Smooth muscle cell (in vitro differentiated cells): ENCODE data around the gene AK5. TPM values are rescaled to one million over a fixed set of nuclear protein-coding genes. Genes with fewer than 3 reads are reported as not detected.

Experiments
- DNase-seq: peaks from one replicate; lab custom pipeline; 2025; ENCODE audit not compliant: unreplicated experiment; lab: John Stamatoyannopoulos, UW
- H2AFZ ChIP-seq: fragments of 200-600 bp; sonication (generic); 2 replicates; pipeline ENCODE4 v1.6.0; 2016; ENCODE audit warnings: antibody characterized with exemption, low read depth, mild to moderate bottlenecking
- H3F3A ChIP-seq: fragments of 200-600 bp; sonication (generic); 2 replicates; pipeline ENCODE4 v1.6.0; 2017; ENCODE audit warnings: antibody characterized with exemption, low read depth
- H3K27ac ChIP-seq: fragments of 200-600 bp; sonication (generic); 2 replicates; pipeline ENCODE4 v1.5.1; 2016; ENCODE audit warnings: low read depth, mild to moderate bottlenecking
- H3K27me3 ChIP-seq: fragments of 200-600 bp; sonication (generic); 2 replicates; pipeline ENCODE4 v1.6.1; 2016; ENCODE audit warnings: low read depth, mild to moderate bottlenecking
- H3K36me3 ChIP-seq: fragments of 200-600 bp; sonication (generic); 2 replicates; pipeline ENCODE4 v1.5.1; 2016; ENCODE audit warnings: low read depth
- H3K4me1 ChIP-seq: fragments of 200-600 bp; sonication (generic); 2 replicates; pipeline ENCODE4 v1.5.1; 2016; ENCODE audit warnings: low read depth
- H3K4me2 ChIP-seq: fragments of 200-600 bp; sonication (generic); 2 replicates; pipeline ENCODE4 v1.6.0; 2016; ENCODE audit warnings: mild to moderate bottlenecking
- H3K4me3 ChIP-seq: fragments of 200-600 bp; sonication (generic); 2 replicates; pipeline ENCODE4 v1.5.1; 2016; ENCODE audit warnings: mild to moderate bottlenecking
- H3K79me2 ChIP-seq: fragments of 200-600 bp; sonication (generic); 2 replicates; pipeline ENCODE4 v1.6.0; 2016; ENCODE audit warnings: low read depth, mild to moderate bottlenecking
- H3K9ac ChIP-seq: fragments of 200-600 bp; sonication (generic); 2 replicates; pipeline ENCODE4 v1.6.0; 2016; ENCODE audit warnings: low read depth
- H3K9me3 ChIP-seq: fragments of 200-600 bp; sonication (generic); replicated peaks from 2 replicates; pipeline ENCODE4 v1.5.1; 2016; ENCODE audit warnings: low read depth
- H4K20me1 ChIP-seq: fragments of 200-600 bp; sonication (generic); 2 replicates; pipeline ENCODE4 v1.6.0; 2016; ENCODE audit warnings: low read depth
- WGBS: methylation state at CpG from one replicate; pipeline ENCODE4 v1.1.7; 2016; ENCODE audit warnings: low lambda C conversion rate; 5-methylcytosine and 5-hydroxymethylcytosine counted together
- polyA plus RNA-seq: library from polyadenylated mRNA; unstranded; fragments of >200 nt; fragmentation: Nextera tagmentation; extraction: Ambion mirVana; gene quantifications from 2 replicates; pipeline ENCODE4 v1.2.1, GENCODE V29; 2016
- total RNA-seq: library from RNA; depleted of rRNA; stranded (reverse); fragments of >200 nt; gene quantifications from 2 replicates; pipeline ENCODE4 v1.2.3, GENCODE V29; 2014
- TF ChIP-seq, protein P1 (sequence below): fragments of 200-600 bp; sonication (generic); IDR thresholded peaks from 2 replicates; pipeline ENCODE4 v1.5.1; 2017; ENCODE audit warnings: borderline replicate concordance, mild to moderate bottlenecking, antibody characterized with exemption; ENCODE audit not compliant: insufficient read depth, poor library complexity, severe bottlenecking

Gene AK5
- total and polyA plus RNA-seq, 2 experiments from 2014 or later = 0.43 TPM; not detected in 1

DNA sequence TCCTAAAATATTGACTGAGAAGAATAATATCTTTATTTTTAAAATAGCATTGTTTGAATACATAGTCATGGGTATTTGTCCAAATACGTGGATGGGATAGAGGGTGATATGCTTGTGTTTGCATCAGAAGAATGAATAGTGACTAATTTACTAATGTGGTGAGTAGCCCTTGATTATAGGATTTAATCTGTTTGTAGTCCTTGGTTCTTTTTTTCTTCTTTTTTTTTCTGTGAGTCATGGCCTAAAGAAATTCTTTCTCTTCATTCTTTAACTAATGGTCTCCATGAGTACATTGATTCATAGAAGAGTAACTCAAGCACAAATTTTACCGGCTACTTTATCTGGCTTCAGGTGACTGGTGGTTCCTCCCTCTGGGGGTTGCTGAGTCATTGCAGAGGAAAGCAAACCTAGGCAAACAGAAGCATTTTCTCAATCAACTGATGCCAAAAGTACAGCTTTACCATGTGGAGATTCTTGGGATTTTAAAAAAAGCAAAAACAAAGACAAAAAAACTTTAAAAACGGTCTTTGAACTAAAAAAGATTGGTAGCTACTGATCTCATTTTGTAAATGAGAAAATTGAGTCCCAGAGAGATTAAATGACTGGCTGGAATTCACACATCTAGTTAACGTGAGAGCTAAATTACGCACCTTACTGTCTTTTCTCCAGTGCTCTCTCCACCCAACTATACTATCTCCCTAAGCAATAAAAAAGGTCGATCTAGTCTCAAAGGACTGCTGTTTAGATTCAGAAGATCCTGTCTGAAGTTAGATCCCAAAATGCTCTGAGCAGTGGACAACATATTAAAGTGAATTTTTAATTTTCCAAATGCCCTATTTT, 40.5 kb downstream of the AK5 start:
- TF ChIP-seq, protein P1, sequence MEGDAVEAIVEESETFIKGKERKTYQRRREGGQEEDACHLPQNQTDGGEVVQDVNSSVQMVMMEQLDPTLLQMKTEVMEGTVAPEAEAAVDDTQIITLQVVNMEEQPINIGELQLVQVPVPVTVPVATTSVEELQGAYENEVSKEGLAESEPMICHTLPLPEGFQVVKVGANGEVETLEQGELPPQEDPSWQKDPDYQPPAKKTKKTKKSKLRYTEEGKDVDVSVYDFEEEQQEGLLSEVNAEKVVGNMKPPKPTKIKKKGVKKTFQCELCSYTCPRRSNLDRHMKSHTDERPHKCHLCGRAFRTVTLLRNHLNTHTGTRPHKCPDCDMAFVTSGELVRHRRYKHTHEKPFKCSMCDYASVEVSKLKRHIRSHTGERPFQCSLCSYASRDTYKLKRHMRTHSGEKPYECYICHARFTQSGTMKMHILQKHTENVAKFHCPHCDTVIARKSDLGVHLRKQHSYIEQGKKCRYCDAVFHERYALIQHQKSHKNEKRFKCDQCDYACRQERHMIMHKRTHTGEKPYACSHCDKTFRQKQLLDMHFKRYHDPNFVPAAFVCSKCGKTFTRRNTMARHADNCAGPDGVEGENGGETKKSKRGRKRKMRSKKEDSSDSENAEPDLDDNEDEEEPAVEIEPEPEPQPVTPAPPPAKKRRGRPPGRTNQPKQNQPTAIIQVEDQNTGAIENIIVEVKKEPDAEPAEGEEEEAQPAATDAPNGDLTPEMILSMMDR = no peak
- Histone ChIP-seq H3K9ac (no peak overlapping the region), H3K4me1 (peaks cover 7% of the 10 kb centered on the region), H4K20me1 (no peaks in the 10 kb centered on the region), H3K4me3 (no peak overlapping the region), H3K27me3 (no peaks in the 10 kb centered on the region), H3K79me2 (no peaks in the 10 kb centered on the region), H3F3A (no peaks in the 10 kb centered on the region), H3K27ac (peak overlapping the region; percentile 74), H3K9me3 (no peaks in the 10 kb centered on the region), H3K4me2 (peak overlapping the region; percentile 48), H2AFZ (no peak overlapping the region), H3K36me3 (no peaks in the 10 kb centered on the region)
- no peak for DNase-seq
- 37% methylated on average over 6 of the region's 6 CpGs for WGBS

DNA sequence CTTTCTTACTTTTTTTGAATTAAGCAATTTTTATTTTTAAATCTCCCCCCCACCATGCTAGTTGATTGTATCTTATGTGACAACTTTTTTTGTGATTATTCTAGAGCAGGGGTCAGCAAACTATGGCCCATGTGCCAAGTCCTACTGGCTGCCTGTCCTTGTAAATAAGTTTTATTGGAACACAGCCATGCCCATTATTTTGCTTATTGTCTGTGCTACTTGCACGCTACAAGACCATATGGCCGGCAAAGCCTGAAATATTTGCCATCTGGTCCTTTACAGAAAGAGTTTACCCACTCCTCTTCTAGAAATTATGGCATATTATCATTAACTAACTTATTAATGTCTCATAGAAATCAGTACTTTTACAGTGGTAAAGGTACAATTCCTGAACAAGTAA, 51.7 kb downstream of the AK5 start:
- WGBS = 92% methylated on average over 2 of the region's 2 CpGs

DNA sequence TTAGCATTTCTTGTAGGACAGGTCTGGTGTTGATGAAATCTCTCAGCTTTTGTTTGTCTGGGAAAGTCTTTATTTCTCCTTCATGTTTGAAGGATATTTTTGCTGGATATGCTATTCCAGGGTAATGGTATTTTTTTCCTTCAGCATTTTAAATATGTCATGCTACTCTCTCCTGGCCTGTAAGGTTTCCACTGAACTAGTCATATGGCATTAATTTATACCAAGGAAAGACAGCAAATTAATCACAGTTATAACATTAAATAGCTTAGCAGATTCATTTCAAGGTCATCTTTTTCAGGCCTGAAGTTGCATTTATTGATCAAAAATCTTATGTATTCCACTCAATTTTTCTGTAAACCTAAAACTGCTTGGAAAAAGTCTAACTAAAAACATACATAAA, 54.9 kb downstream of the AK5 start:
- DNase-seq = no peak
- Histone ChIP-seq H3K27me3 (no peaks in the 10 kb centered on the region), H3K4me2 (no peak overlapping the region), H3K4me3 (no peak overlapping the region), H2AFZ (no peak overlapping the region), H4K20me1 (no peaks in the 10 kb centered on the region), H3F3A (no peaks in the 10 kb centered on the region), H3K4me1 (no peaks in the 10 kb centered on the region), H3K27ac (no peak overlapping the region), H3K36me3 (no peaks in the 10 kb centered on the region), H3K79me2 (no peaks in the 10 kb centered on the region), H3K9ac (no peak overlapping the region), H3K9me3 (no peaks in the 10 kb centered on the region)
- TF ChIP-seq, protein P1 = no peak

More for the DNA sequence above, 51.7 kb downstream of the AK5 start:
- no peak overlapping the region for H3K4me2 ChIP-seq
- no peaks in the 10 kb centered on the region for H3K4me1 ChIP-seq
- no peaks in the 10 kb centered on the region for H3K79me2 ChIP-seq
- no peaks in the 10 kb centered on the region for H3K27me3 ChIP-seq
- no peaks in the 10 kb centered on the region for H3K36me3 ChIP-seq
- H3K9ac ChIP-seq = no peak overlapping the region
- H3F3A ChIP-seq = no peaks in the 10 kb centered on the region
- no peak overlapping the region for H2AFZ ChIP-seq
- H4K20me1 ChIP-seq = no peaks in the 10 kb centered on the region
- no peak for DNase-seq
- no peaks in the 10 kb centered on the region for H3K9me3 ChIP-seq
- TF ChIP-seq, protein P1 = no peak
- no peak overlapping the region for H3K4me3 ChIP-seq
- H3K27ac ChIP-seq = no peak overlapping the region

DNA sequence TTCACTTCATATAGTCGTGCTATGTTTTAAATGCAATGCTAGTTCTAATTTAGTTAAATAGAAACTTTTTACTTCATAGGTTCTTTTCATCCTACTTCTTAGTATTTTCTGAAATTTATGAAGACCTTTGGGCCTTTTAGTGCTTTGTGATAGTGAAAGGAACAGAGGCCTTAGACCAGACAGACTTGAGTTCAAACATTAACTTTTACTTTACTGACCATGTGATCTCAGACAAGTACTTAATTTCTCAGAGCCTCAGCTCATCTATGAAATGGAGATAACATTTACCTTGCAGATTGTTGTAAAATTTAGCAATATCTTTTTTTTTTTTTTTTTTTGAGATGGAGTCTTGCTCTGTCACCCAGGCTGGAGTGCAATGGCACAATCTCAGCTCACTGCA, 57.5 kb downstream of the AK5 start:
- no peak overlapping the region for H3K27ac ChIP-seq
- no peak for DNase-seq
- H3K27me3 ChIP-seq = no peaks in the 10 kb centered on the region
- H3F3A ChIP-seq = no peaks in the 10 kb centered on the region
- no peaks in the 10 kb centered on the region for H3K4me1 ChIP-seq
- no peak overlapping the region for H3K4me3 ChIP-seq
- WGBS = 89% methylated on average over 1 of the region's 1 CpG
- no peaks in the 10 kb centered on the region for H4K20me1 ChIP-seq
- H3K36me3 ChIP-seq = no peaks in the 10 kb centered on the region
- no peak overlapping the region for H2AFZ ChIP-seq
- H3K79me2 ChIP-seq = no peaks in the 10 kb centered on the region
- H3K9ac ChIP-seq = no peak overlapping the region
- TF ChIP-seq, protein P1 = no peak
- H3K4me2 ChIP-seq = no peak overlapping the region
- H3K9me3 ChIP-seq = no peaks in the 10 kb centered on the region
